ENCODE data around the gene SNORC.

DNA sequence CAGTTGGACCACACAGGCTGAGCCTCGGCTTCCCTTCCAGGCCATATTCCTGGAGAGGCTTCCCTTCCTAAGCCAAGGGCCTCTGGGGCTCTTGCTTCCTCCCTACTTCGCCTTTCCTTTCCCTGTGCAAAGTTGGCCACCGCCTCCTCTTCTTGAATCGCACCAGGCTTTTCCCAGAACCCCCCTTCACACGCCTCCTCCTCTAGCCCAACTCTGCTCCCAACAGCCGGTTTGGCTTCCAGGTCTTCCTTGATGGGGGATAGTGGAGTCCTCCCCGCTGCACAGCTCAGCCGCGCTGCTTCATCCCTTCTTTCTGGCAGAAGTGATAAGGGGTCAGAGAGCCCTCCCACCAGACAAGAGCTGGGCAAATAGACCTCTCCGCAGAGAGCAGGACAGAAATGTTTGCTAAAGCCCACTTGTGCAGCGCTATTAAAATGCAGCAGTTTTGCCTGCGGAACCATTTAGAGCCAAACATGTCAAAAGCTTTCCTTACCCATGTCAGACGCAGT, 56.4 kb downstream of the SNORC start:
- peak; percentile 42 for TF ChIP-seq EZH2 (IDR thresholded peaks at IDR 0.05; ENCODE audit: insufficient read depth, poor library complexity, severe bottlenecking)
- TF ChIP-seq EZH2phosphoT487 (IDR thresholded peaks at IDR 0.05; ENCODE audit: insufficient read depth, low read depth), result no peak

Measured in GM23248 (cell line).